Loucy (cell line): Measurements from ENCODE around the gene BEND7.

Experiments
- CTCF ChIP-seq: fragments of 200-600 bp; sonication (generic); conservative IDR thresholded peaks from 2 replicates; pipeline ENCODE4 v1.5.1; 2014; ENCODE audit warnings: mild to moderate bottlenecking, antibody characterized with exemption, low read length
- EZH2phosphoT487 ChIP-seq: fragments of 200-600 bp; IDR thresholded peaks from 2 replicates; pipeline ENCODE4 v1.6.1; 2018; ENCODE audit warnings: antibody characterized with exemption, mild to moderate bottlenecking, moderate library complexity, borderline replicate concordance

GRCh38 chr10:13571541-13571940 is 42.7 kb upstream of the BEND7 start:
- TF ChIP-seq CTCF (no peak), EZH2phosphoT487 (no peak)
